Measurements from ENCODE around the gene CCDC122.

DNA sequence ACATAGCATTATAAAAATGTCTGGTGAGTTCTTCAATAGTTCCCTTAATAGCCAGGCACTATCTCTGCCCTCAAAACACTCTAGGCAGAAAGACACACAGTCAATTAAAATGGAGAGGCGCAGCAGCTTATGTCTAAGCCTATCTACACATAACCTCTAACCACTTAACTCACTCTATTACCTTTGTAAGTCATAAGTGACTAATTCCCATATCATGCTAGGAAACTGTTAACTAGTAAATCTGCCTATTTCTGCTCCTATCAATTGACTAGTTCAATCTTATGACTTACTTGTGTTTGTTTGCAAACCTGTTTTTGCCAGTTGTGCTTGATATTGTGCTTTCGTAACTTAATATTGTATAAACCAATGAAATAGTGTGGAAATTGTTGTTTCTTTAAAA is 3.2 kb downstream of the CCDC122 start:
- TF ChIP-seq, protein P1, sequence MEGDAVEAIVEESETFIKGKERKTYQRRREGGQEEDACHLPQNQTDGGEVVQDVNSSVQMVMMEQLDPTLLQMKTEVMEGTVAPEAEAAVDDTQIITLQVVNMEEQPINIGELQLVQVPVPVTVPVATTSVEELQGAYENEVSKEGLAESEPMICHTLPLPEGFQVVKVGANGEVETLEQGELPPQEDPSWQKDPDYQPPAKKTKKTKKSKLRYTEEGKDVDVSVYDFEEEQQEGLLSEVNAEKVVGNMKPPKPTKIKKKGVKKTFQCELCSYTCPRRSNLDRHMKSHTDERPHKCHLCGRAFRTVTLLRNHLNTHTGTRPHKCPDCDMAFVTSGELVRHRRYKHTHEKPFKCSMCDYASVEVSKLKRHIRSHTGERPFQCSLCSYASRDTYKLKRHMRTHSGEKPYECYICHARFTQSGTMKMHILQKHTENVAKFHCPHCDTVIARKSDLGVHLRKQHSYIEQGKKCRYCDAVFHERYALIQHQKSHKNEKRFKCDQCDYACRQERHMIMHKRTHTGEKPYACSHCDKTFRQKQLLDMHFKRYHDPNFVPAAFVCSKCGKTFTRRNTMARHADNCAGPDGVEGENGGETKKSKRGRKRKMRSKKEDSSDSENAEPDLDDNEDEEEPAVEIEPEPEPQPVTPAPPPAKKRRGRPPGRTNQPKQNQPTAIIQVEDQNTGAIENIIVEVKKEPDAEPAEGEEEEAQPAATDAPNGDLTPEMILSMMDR (IDR thresholded peaks at IDR 0.05; ENCODE audit: extremely low read depth in 1 of 2, insufficient read depth in 1 of 2, low read depth in 1 of 2, low read length in 2 of 2) = no peak
- TF ChIP-seq POLR2AphosphoS5 (IDR thresholded peaks at IDR 0.05; ENCODE audit: insufficient read depth, low read depth, low read length) = no peak
- no peak for TF ChIP-seq POLR2A (IDR thresholded peaks at IDR 0.05; ENCODE audit: low read depth, low read length)
- TF ChIP-seq MYC (IDR thresholded peaks at IDR 0.05; ENCODE audit: low read depth, low read length) = no peak
- no peak for TF ChIP-seq FOS (IDR thresholded peaks at IDR 0.05; ENCODE audit: borderline replicate concordance, insufficient read depth, low read length)
- TF ChIP-seq JUN (IDR thresholded peaks at IDR 0.05; ENCODE audit: borderline replicate concordance, insufficient read depth, insufficient read length, low read depth) = no peak
- no peak for TF ChIP-seq EZH2 (IDR thresholded peaks at IDR 0.05; ENCODE audit: borderline replicate concordance, low read depth, low read length, severe bottlenecking)

Data from endothelial cell of umbilical vein (primary cell).